ENCODE measurements around the gene OR5T1.

OR5T1 gene

DNA sequence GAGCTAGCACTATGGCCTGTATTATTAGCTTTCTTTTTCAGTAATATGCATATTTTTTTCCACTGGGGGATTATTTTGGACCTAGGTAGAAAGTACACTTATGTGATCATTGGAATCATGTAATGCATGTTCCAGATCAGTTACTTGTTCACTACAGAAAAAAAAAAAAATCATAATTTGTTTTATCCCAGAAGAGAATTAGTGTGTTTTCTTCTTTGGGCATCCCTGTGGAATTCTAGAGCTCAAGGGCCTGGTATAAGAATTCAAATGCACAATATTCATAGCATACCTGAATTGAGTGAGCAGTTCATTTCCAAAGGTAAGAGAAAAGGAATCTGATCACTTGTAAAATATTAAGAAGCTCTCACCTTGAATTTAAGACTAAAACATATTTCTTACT lies at the start of gene OR5T1:
Gene OR5T1 (plus strand): TSS at position 301 of the 400 bp plus-strand sequence. CDS start 1,485 bp downstream, outside the sequence.
- no peak for DNase-seq

- no peak for DNase-seq
Measured at GRCh38 chr11:56234155-56234554, 39.8 kb upstream of the OR5T1 start, which contains the start of gene OR5T2. TSS of gene OR5T2 (minus strand) at chr11:56234255. CDS start at chr11:56233062, 1,193 bp downstream.

- DNase-seq, result no peak
Measured at GRCh38 chr11:56251954-56252353, 22.0 kb upstream of the OR5T1 start, which contains the start of gene OR5T3. TSS of gene OR5T3 (plus strand) at chr11:56252254. CDS start at chr11:56252254, 0 bp downstream.

- DNase-seq, result no peak
Measured at GRCh38 chr11:56271092-56271491, 2.9 kb upstream of the OR5T1 start.

DNA sequence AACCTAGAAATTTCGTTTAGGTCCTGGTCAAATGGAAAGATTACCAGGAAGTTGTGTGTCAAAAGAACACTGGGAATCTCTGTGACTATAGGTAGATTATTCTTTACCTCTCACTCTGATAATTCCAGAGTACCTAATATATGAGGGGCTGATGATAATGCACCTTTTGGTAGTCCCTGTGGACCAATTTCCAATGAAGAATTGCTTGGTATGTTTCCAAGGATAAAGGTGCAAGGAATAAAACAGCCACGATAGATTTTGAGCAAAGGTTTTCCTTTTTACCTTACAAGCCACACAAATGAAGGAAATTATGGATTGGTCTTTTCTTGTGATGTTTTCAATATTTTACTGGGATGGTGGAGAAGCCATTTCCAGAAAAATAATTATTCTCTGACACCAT lies 18.2 kb downstream of the OR5T1 start, which contains the start of gene OR8H1:
Gene OR8H1 (minus strand): TSS at position 101 of the 400 bp plus-strand sequence. CDS start 1,192 bp downstream, outside the sequence.
- no peak for DNase-seq

GRCh38 chr11:56296898-56297297 lies 22.9 kb downstream of the OR5T1 start:
- no peak for DNase-seq

GRCh38 chr11:56307836-56308235 lies 33.9 kb downstream of the OR5T1 start:
- DNase-seq, result no peak

DNA sequence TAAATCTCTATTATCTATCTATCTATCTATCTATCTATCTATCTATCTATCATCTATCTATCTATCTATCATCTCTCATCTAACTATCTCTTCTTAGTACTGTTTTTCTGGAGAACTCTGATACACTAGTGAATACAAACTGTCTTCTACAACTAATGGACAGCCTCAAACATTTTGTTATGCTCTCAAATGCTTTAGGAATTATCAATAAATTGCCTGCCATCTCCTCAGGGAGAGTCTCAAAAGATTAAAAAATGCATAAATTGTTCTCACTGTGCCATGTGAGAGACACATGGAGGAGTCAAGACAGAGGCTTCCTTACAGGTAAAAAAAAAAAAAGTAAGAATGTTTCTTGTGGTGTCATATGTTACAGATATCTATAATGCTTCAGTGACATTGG lies 40.9 kb downstream of the OR5T1 start, which contains the start of gene OR8K3:
Gene OR8K3 (plus strand): TSS at position 301 of the 400 bp plus-strand sequence. CDS start 3,163 bp downstream, outside the sequence.
- DNase-seq, result no peak
